Dedifferentiated amniotic fluid mesenchymal stem cell (primary cell): ENCODE results near the gene PANK2.
A peak's percentile ranks its signal among the peaks of the same experiment; 100 is the strongest.
"Not testable (repeated sequence)": the region's sequence is repeated elsewhere in the genome, so short reads cannot be mapped to it uniquely, and the experiment has no call there.

Experiments used
- DNase-seq: peaks from one replicate; pipeline ENCODE4 v3.0.0-alpha.2; 2016; ENCODE audit errors: extremely low spot score

The PANK2 gene

DNA sequence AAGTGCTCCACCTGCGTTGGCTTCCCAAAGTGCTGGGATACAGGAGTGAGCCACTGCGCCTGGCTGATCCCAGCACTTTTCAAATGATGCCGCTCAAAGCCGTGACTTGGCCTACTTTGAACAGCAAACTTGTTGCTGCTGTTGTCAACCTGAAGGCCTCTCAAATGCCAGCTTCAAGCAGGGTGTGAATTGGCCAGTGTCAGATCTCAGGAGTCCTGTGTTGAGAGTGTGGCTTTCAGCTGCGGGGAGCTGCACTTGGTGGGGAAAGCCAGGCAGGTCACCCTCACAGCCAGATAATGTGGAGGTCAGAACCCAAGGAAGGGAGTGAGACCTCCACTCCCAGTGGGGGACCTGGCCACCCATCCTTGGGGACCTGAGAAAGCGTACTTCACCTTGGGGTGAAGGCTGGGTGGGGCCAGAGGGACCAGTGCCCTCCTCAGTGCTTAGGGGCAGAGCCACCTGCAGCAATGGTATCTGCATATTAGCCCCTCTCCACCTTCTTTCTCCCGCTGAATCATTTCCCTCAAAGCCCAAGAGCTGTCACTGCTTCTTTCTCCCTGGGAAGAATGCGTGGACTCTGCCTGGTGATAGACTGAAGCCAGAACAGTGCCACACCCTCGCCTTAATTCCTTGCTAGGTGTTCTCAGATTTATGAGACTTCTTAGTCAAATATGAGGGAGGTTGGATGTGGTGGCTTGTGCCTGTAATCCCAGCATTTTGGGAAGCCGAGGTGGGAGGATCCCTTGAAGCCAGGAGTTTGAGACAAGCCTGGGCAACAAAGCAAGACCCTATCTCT is 19.1 kb upstream of the PANK2 start:
- no peak for DNase-seq

DNA sequence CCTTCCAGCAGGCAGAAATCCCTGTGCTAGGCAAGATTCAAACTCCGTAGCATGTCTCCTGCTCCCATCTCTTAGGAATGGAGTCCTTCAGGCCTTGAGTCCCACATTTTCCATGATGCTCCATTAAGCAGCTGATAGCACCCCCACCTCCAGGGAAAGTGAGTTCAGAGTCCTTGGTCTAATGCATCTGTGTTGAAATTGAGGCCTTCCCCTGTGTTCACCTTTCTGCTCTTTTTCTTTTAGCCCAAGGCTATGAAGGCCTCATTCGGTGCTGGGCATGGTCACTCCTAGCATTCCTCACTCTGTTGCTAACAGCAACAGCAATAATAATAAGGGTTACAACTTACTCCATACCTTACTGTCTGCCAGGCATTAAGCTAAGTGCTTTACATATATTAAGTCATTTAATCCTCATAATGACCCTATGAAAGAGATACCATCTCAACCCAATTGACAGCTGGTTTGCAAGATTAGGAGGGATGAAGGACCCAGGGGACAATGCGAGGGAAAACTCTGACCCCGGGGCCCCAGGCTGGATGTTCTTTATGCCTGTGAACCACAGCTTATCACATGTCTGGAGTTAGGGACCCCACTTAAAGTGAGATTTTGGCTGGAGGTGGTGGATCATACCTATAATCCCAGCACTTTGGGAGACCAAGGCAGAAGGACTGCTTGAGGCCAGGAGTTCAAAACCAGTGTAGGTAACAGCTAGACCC is 17.5 kb upstream of the PANK2 start:
- no peak for DNase-seq

DNA sequence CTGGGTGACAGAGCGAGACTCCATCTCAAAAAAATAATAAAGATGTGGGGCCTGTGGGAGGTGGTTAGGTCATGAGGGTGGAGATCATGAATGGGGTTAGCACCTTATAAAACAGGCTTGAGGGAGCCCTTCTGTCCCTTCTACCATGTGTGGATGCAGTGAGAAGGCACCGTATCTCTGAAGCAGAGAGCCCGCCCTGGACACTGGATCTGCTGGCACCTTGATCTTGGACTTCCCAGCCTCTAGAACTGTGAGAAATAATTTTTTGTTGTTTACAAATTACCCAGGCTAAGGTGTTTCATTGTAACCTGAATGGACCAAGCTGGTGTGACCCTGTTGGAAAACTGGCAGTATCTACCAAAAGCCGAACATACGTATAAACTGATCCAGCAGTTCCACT is 15.7 kb upstream of the PANK2 start:
- no peak for DNase-seq

DNA sequence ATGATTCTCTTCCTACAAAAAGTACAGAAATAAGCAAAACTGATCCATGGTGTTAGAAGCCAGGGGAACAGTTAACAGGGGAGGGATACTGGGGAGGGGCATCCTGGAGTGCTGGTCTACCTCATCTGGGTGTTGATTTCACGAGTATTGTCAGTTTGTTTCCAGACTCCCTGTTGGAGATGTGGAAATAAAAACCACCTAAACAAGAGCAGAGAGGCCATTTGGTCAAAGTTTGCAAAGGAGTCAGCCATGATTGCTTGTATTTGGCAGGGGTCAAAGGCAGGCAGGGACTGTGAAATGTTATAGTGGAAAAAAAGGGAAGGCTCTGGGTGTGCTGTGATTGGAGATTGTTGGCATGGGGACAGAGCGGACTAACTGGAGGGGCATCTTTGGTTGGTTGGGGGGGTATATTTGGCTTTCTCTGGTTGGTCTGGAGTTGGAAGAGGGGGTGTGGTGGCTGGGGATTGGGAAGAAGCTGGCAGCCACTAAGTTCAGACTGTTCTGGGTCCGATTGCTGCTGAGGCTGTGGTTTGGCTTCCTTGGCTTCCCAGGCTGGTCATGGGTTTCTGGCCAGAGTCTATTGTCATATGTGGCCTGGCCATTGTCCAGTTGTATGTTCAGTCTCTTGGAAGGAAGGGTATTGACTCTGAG is 14.9 kb upstream of the PANK2 start:
- no peak for DNase-seq

- no peak for DNase-seq
Observed at GRCh38 chr20:3875378-3875974, 13.7 kb upstream of the PANK2 start.

GRCh38 chr20:3876000-3876399 is 13.2 kb upstream of the PANK2 start:
- no peak for DNase-seq

DNA sequence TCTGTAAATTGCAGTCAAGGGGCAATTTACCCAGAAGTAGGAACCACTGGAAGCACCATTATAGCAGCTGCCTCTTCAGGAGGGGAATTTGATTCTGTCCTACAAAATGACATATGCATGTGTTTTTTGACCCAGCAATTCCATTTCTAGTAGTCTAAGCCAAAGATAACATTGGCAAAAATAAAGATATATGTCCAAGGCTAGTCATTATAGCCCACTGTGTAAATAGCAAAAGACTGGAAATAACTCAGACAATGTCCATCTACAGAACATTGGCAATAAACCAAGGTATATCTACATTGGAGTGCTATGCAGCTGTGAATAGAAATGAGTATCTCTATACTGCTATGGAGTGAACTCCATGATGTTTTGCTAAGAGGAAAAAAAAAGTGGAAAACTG is 12.5 kb upstream of the PANK2 start:
- no peak for DNase-seq

DNA sequence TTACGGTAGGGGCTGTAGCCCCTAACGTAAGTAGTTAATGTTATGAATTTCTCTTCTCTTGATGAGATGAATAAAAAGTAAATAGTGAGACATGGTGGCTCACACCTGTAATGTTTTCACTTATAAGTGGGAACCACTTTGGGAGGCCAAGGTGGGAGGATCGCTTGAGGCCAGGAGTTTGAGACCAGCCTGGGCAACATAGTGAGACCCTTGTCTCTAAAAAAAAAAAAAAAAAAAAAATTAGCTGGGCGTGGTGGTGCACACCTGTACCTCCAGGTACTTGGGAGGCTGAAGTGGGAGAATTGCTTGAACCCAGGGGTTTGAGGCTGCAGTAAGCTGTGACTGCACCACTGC is 10.3 kb upstream of the PANK2 start:
- not testable (repeated sequence) for DNase-seq

GRCh38 chr20:3885715-3886114 is 3.5 kb upstream of the PANK2 start:
- no peak for DNase-seq

DNA sequence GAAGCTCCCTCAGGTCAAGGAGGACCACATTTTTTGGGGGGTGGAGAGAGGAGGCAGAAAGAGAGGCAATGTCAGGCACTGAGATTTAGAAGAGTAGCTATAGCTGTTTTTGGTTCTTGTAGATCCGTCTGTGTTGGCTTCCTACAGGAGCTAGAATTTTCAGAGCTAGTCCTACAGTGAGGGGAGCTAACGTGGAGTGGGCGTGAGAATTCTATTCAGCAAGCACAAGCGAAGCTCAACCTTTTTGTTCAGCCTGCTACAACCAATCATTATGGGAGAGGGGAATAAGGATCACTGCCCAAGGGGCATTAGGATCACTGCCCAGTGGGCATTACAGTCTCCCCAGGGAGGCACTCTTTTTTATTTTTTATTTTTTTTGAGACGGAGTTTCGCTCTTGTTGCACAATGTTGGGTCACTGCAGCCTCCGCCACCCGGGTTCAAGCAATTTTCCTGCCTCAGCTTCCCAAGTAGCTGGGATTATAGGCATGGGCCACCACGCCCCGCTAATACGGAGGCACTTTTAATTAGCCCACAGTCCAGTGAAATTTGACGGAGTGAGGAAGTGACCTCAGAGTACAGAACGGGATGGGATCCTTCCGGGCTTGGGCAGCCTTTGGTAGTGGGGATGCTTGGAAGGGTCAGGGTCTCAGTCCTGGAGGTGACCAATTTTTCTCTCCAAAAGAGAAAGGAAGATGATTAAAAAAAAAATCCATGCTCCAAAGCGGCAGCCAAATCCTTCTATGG is 1.1 kb upstream of the PANK2 start:
- peak; percentile 28 for DNase-seq

DNA sequence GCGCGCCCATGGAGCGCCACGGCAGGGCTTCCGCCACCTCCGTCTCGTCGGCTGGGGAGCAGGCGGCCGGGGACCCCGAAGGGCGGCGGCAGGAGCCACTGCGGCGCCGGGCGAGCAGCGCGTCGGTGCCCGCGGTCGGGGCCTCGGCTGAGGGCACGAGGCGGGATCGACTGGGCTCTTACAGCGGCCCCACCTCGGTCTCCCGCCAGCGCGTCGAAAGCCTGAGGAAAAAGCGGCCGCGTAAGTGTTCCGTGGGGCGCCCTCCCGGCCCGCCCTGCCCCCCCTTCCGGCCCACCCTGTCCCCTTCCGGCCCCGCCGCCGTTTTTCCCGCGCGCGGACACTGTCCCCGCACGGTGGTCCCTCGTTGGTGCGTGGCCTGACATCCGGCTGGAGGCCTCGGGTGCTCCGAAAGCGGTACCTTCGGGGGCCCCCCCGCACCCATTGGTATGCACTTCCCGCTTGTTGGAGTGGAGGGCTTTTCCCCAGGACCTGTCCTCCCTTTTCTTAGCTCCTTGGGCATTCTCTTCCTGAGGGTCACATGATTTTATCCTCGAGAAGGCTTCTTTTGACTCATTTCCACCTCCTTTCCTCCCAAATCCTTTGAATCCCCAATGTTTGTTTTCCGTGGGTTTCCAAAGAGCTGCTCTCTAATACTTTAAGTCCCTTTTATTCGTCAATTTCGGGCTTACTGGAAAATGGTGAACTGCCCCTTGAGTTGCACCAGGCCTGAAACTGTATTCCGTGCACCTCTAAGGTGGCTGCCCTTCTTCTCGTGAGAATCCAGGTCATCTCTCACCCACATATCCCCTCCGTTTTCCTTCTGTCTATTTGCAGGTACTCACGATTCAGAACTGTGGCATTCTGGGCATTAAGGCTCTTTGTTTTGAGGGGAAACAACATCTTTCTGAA is 556 bp downstream of the PANK2 start:
- DNase-seq = no peak

GRCh38 chr20:3890398-3890751 is 1.2 kb downstream of the PANK2 start:
- peak; percentile 59 for DNase-seq

DNA sequence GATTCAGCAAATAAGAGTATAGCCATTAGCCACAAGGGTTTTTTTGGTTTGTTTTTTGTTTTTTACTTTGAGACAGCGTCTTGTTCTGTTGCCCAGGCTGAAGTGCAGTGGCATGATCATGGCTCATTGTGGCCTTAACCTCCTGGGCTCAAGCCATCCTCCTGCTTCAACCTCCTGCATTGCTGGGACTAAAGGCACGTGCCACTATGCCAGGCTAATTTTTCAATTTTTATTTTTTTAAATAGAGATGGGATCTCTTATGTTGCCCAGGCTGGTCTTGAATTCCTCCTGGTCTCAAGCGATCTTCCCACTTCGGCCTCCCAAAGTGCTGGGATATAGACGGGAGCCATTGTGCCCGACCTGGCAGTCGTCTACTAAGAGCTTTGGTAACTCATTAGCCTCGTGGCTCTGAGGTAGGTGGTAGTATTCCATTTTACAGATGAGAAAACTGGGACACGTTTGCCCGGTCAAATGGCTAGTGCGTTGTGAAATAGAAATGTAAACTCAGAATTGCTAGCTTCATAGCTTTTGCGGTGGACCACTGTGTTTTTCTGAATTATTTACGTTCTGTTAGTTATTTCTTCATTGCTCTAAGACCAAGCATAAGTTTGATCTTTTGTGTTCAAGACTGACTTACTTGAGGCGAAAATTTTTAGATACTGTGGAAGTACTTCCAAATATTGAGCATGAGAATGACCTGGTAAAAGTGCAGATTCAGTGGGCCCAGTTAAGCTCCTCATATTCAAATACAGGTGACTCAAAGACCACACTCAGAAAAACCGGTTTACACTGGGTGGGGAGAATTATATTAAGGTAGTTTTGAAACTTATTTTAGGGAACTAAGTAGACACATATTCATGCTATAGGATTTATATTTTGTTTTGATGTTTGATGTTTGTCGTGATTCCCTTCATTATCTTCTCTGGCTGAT is 2.1 kb downstream of the PANK2 start:
- DNase-seq = no peak

GRCh38 chr20:3894796-3895195 is 5.6 kb downstream of the PANK2 start:
- DNase-seq = no peak

DNA sequence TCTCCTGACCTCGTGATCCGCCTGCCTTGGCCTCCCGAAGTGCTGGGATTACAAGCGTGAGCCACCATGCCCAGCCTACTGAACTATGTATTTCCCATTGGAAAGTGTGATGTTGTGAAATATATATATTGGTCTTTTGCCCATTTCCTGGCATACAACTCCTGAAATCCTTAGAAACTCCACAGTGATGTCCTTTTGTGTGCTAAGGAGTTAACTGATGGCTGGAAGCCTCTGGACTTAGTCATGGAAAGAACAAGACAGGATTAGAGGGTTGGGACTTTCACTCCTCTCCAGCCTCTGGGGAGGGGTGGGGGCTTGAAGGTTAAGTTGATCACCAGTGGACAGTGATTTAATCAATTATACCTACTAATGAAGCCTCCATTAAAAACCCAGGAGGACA is 7.1 kb downstream of the PANK2 start:
- no peak for DNase-seq

DNA sequence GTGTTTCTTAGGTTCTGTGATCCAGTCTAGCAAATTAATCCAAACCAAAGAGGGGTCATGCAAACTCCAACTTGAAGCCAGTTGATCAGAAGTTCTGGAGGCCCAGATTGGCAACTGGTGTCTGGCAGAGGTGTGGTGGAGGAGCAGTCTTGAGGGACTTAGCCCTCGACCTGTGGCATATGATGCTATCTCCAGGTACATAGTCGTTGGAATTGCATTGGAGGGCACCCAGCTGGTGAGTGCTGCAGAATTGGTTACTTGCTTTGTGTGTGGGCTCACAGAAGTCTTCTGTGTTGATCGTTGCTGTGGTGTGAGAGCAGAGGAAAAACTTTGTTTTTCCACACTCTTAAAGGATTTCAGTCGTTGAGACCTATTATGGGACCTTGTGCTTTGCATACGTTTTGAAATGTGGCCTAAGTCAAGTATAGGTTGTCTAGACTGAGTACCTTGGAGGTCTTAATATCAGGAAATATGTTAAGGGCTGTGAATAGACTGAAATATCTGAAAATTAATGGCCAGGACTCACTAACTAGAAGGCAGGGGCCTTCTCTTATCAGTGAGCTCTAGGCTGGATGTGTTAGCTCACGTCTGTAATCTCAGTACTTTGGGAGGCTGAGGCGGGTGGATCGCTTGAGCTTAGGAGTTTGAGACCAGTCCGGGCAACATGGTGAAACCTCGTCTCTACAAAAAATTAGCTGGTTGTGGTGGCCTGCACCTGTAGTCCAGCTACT is 7.8 kb downstream of the PANK2 start:
- DNase-seq = no peak

- not testable (repeated sequence) for DNase-seq
Observed at GRCh38 chr20:3898181-3898580, 9.0 kb downstream of the PANK2 start.

DNA sequence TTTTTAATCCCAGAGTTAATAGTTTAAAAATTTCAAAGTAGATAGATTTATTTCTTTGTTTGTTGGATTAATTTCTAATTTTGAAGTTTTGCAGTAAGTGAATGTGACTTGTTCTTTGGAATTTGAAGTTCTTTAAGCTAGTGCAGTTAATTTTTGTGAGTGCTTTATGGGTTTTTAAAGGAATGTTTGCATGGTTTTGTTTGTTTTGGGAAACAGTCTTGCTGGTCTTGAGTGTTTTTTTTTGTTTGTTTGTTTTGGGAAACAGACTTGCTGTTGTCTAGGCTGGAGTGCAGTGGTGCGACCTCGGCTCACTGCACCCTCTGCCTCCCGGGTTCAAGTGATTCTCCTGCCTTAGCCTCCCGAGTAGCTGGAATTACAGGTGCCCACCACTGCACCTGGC is 9.5 kb downstream of the PANK2 start:
- no peak for DNase-seq

DNA sequence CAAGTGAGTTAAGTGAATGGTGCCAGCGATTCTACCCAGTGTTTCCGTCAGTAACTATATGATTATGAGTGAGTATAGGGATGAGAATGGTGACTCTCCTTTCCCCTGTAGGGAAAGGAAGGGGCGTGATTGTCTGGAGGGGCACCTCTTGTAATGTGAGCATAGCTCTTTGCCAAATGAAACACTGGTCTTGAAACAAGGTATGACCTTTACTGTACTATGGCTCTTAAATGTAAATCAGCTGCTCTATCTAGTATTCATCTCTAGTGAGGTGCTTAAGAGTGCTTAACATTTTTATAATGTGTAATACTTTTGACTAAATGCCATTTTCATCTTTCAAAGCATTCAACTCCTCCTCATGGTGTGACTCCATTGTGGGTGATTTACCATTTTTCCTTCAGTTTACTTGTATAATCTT is 11.0 kb downstream of the PANK2 start:
- no peak for DNase-seq
